Activated CD4-positive, alpha-beta T cell treated with anti-CD3 and anti-CD28 coated beads, Interleukin-2, Interleukin-4, amounts not matched to agents 100 ng/mL and 50 ng/mL, durations not matched to agents 16 hours and 8 hours (primary cell): Measurements from ENCODE around the gene MDM1.

ENCODE experiments used
- DNase-seq: peaks from one replicate; pipeline ENCODE4 v3.0.0-alpha.2; 2020; ENCODE audit warnings: low spot score

MDM1 gene

DNA sequence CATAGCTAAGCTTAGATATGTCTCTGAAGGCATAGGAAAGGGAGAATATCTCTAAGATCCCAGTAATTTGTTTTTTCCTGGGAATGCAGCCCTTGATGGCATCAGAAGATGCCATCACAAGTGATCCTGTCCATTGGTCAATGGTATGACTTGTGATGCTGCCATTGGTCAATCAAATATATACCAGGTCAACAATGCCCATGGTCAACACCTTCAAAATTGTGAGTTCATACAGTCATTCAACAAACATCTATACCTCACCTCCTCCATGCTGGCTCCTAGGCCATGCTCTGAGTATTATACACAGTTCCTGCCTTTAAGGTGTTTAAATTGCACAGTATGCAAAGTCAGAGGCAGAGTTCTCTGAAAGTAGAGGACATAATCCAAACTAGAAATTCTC, 59.4 kb downstream of the MDM1 start:
- DNase-seq: no peak

DNA sequence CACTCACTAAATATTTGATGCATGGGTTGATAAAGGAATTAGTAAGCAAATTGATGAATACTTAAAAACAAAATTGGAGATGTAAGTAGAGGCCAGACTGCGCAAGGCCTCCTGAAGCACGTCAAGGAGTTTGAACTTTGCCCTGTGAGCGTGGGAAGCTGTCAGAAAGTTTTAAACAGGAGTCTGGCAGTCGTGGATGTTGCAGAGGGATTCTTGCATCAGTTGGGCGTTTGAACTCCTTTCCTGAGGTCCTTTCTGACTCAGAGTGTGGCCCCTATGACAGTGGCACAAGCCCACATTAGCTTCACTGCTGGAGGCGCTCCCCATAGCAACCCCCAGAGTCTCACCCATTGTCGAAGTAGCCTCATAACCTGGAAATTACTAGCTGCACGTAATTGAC, 60.8 kb downstream of the MDM1 start:
- DNase-seq: no peak

DNA sequence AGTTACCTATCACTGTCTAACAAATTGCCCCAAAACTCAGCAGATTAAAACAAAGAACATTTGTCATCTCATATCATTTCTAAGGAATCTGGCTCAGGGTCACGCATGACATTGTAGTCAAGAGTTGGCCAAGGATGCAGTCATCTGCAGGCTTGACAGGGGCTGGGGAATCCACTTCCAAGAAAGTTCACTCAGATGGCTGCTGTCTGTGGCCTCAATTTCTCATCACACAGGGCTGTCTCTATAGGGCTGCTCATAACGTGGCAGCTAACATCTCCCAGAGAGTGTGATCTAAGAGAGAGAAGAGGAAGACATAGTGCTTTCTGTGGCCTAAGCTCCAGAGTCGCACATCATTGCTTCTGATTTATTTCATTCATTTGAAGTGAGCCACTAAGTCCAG, 61.8 kb downstream of the MDM1 start:
- DNase-seq: no peak

DNA sequence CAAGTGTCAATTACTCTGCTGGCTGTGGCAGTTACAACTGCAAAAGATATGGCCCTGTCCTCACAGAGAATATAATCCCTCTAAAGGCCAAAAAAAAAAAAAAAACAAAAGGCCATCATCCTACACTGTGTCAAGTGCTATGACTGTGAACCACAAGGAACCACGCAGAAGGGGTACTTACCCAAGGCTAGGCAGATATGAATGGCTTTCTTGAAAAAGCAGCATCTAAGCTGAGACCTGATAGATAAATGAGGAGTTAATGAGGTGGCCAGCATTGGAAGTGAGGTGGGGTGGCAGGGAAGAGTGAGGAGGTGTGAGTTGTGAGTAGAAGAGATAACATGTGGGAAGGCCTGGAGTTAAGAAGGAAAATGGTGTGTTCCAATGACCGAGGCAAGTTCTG, 62.4 kb downstream of the MDM1 start:
- no peak for DNase-seq

DNA sequence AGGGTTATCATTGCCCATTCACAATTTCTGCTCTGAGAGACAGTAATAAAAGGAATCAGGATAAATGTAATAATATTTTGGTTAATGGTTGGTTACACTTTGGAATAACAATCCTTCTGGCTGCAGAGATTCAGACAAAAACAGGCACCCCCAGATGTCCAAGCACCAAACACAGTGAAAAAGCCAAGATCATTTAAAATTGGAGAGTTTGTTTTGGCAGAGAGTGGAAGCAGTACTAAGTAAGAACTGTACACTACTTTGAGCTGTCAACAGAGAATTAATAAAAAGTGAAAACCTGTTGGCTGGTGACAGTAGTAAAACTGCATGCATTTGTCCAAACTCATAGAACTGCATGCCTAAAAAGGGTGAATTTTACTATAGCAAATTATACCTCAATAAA, 63.2 kb downstream of the MDM1 start:
- no peak for DNase-seq

DNA sequence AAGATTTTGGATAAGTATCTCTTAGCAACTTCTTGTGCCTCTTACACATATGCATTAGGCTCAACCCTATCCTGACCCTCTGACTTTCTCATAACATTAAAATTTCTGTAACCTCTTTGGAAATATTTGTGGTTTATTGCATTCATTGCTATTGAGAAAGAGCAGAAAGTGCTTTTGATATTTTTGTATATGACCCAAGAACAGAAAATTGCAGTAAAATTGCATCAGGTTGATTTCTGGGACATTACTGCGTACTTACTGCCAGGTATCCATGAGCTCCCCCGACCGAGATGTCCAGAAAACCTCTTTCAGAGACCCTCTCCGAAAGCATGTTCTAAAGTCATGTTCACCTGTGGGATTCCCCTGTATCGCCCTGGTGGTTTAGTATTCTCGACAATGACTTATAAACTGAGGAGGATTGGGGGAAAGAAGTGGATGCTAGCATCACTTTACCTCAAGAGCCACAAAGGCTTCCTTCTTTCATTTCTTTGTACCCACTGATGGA, 64.2 kb downstream of the MDM1 start:
- DNase-seq: peak; percentile 66

DNA sequence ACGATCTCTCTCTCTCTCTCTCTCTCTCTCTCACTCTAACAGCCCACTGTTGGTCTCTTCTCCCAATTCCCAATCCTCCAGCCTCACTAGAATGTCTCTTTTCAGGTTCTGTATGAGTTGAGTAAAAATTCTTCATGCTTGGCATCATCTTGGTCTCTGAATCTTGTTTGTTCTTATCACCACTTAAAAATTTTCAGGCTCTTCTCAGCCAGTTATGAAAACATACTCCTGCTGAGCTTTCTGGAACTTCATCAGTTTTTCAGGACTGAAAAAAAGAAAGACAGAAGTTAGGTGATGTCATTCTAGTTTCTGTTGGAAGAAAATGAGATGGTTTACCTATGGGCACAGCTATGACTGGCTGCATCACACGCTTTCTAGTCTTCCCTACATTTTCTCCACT, 67.3 kb downstream of the MDM1 start:
- no peak for DNase-seq

DNA sequence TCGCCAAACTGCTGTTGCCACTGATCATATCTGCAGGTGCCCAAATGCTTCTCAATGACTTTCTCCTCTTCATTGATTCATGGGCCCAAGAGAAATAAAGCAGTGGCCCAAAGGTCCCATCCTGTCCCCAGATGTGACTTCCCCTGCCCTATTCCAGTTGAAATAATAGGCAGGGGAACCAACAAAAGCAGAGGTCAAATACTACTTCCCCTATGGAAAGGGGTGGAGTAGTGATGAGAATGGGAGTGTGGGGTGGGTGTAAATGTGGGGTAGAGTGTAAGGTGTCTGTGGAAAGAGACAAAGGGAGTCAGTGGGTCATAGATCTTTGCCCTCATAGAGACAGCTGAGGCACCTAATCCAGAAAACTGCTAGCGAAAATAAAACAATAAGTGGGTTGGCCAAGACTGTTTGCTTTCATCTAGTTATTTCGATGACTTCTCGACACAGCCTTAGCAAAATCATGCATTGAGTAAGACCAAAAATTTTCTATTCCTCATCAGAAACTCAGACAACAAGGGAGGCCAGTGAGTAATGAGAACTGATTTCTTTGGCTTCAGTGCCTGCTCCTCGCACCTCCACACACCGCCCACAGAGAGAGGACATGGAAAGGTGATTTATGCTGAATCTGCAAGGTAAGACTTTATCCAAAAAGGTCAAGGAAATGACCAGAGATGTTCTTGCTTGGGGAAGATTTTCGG, 67.9 kb downstream of the MDM1 start:
- DNase-seq: no peak

DNA sequence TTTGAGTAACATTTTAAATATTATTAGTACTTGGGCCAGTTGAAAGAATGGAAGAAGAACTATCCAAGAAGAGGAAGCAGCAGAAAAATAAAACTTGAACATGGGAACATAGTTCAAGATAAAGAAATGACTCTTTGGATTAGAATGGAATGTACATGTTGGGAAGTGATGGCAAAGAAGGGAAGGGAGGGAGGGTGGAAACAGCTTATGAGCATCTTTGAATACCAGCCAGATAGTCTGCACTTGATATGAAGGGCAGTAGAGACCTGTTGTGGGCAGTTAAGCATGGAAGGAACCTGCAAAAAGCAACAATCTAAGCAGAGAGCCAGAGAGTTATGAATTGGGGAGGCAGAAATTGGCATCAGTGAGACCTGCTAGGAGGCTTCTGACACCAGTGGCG, 68.8 kb downstream of the MDM1 start:
- DNase-seq: no peak

DNA sequence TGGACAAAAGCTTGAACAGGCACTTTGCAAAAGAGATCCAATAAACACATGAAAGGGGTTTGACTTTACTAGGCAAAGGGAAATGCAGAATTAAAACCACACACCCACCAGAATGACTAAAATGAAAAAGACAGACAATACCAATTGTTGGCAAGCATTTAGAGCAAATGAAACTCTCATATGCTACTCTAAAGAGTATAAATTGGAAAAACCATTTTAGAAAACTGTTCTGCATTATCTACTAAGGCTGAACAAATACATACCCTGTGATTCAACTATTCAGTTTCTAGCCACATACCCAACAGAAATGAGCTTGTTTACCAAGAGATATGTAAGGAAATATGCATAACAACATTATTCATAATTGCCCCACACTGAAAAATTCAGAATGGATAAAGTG, 70.3 kb downstream of the MDM1 start:
- DNase-seq: peak; percentile 65

DNA sequence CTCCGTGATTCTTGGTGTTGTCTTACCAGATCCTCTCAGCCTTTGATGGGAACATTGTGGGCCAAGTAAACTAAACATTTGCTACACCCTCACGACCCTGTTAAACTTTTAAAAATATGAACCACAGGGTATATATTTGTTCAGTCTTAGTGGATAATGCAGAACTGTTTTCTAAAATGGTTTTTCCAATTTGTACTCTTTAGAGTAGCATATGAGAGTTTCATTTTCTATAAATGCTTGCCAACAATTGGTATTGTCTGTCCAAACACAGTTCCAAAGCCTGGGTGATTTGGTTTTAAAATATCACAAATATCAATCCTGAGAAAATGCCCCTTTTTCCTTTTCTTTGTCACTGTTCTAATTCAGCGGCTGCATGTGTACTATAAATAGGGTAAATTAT, 72.0 kb downstream of the MDM1 start:
- DNase-seq: no peak

DNA sequence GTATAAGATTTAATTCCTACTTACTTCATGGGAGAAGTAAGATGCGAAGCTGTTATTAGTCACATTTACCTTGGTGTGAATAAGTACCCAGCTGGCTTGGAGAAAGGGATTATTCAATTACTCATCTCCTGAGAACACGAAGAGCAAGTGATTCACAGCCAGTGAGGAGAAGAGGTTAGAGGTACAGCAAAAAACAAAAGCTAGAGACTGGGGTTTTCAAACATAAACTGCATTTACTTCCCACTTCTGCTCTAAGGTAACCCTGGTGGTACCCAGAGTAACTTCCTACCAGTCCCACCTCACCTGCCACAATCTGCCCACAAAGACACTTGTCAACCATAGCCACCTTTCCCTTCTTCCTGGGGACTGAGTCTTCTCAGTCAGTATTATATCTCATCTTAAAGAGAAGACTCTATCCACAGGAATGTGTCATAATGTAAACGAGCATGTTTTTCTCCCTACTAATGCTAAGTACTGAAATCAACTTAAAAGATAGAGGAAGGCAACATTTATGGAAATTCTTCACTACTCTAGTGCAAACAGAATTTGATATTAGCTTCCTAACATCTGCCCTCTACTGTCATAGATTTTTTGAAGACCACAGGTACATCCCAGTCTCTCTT, 72.7 kb downstream of the MDM1 start:
- DNase-seq: peak; percentile 81

DNA sequence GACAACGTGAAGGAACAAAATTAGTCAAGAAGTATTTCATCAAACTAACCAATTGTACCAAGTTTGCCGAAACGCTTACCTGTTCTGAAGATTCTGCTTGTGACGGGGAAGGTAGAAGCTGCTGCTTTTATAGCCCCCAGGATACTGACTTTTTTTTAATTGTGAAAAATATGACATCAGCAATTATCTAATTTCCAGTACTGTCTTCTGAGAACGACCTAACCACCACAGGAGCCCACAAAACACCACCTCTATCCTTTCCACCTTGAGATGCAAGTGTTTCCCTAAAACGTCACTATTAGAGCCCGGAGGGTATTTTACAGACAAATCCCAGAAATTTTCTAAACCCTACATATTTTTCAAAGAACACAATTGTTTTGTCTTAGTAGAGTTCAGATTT, 78.7 kb downstream of the MDM1 start, which contains the start of gene IL22:
Gene IL22 (minus strand): TSS at position 101 of the 400 bp plus-strand sequence. CDS start 156 bp downstream, outside the sequence.
- DNase-seq: no peak

DNA sequence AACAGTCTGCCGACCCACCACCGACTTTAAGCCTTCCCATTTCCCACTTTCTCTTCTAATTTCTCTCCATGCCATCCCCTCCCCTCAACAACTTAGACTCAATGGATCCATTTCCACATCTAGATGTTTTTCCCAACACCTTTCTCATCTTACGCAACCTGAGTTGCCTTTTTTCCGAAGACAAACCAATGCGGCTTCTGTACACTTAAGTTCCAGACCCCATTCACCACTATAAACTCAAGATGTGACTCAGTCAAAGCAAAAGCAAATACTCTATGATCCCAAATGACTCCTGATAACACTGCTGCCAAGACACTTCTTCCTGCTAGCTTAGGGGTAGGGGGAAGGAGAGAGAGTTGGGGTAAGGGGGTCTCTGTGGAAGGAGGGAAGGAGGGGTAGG, 80.1 kb downstream of the MDM1 start:
- no peak for DNase-seq

DNA sequence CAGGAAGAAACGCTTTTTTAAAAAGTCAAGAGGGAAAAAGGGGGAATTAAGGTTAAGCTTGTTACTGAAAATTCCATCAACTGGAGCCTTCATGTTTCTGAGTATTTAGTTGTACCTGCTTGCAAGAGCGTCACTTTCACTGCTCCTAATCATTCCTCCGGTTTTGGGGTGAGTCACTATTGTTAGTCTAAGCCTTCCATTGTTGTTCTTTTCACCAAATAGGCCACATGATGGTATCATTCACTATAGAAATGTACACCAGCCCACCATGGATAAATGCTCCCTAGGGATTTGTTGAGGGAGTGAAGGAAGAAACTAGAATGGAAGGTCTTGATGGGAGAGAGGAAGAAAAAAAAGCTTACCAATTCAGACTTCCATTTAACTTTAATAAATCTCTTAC, 81.7 kb downstream of the MDM1 start:
- DNase-seq: no peak

DNA sequence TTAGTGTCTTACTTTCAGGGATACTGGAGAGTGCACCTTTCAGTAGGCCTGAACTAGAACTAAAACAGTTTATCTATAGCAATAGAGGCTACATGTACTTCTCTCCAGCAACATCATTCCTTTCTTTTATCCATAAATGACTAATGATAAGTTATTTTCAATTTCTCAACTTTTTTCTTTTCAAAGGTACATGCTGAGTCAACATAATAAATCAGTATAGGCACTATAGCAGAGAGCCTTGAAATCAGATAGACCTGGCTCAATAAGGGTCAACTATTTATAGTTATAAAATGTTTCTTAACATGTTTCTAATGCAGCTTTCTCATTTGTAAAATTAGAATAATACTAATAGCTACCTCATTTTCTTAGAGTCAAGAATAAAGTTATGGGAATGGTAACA, 84.4 kb downstream of the MDM1 start:
- DNase-seq: no peak

DNA sequence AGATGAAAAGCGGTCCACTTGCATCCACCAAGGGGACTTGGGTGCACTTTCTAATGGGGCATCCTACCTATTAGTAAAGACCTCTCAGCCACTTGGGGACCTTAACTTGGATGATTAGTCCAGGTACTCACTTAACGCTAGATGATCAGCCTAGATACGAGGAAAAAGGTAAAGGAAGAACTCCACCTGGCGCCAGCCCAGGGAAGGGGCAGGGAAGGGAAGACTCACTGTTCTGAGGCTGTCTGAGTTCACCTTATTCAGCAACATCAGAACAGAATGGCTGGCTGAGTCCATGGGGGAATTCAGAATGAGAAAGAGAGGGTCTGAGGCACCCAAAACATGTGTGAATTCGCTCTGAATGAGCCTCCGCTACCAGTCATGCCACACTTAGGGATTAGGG, 85.8 kb downstream of the MDM1 start:
- no peak for DNase-seq

DNA sequence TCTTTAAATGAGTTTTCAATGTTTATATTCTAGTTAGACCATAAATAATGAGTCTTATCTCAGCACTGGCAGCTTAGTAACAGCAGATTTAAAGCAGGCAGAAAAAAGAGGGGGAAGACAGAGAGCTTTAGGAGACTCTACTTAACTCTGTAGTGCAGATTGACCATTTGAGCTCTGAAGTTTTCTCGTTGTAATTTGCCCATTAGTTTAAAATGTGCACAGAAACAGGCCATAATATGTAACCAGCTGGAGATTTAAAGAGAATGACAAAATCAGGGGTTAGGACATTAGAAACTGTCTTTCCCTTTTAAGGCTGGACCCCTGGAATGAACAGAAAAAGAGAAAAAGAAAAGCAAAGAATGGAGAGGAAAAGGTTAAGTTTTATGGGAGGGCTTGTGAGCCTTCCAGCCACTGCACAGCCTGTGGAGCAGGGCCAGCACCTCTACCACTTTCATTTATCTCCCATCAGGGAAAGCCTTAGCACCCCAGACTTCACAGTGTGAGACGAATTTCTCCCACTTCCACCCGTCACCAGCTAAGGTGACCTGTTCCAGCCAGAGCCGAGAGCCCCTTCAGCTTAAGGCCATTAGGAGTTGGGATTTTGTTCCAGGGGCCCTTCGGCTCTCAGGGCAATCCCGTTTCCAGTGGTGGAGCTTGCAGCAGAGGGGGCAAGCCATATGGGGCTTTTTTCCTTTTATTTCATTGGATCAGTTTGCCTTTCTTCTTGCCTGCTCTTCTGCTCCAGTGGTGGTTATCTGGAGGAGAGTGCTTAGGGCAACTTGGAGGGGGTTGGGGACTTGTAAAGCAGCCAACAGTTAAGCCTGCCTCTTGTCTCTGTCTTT, 86.8 kb downstream of the MDM1 start:
- no peak for DNase-seq
